ENCODE measurements around the gene FLII. TPM values are rescaled to one million over a fixed set of nuclear protein-coding genes. Genes with fewer than 3 reads are reported as not detected.

The FLII gene
- total RNA-seq, 1 experiment from 2014 or later = 343 TPM

DNA sequence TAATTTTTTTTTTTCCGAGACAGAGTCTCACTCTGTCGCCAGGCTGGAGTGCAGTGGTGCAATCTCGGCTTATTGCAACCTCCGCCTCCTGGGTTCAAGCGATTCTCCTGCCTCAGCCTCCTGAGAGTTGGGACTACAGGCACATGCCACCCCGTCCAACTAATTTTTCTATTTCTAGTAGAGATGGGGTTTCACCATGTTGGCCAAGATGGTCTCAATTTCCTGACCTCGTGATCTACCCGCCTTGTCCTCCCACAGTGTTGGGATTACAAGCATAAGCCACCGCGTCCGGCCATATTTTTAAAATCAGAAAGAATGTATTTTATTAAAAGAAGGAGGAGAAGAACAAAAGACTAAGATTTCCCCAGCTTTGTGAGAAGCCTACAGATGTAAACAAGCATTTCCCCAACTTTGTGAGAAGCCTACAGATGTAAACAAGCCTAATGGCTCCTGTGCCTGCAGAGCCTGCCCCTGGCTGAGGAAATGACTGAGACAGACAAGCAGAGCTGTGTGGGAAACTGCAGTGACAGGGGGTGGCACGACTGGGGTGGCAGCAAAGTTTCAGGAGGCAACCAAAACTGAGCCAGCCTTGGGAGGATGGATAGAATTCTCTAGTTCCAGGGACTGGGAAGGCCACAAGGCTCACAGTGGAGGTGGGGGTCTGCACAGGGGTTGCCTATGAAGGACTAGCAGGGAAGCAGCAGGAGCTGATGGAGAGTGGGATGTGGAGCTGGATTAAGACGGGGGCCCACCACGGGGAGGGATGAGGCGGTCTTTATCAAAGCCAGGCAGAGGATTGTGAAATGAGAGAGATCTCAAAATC lies 33.4 kb upstream of the FLII start:
- Histone ChIP-seq H3K4me1 (no peaks in the 10 kb centered on the region), H3K4me3 (ENCODE audit: low read depth, low read length) (no peak overlapping the region), H3K36me3 (ENCODE audit: control insufficient read depth, insufficient read depth, low read length) (peaks cover 4% of the 10 kb centered on the region; the same call in 1 of the 2 replicates), H3K9me3 (0 out of 2 replicates have a peak, but pooled peaks cover 5% of the 10 kb centered on the region), H3K27me3 (replicated peaks; ENCODE audit: control insufficient read depth, insufficient read depth, low read length) (no peaks in the 10 kb centered on the region)
- no peak for TF ChIP-seq CTCF (IDR thresholded peaks at IDR 0.05; ENCODE audit: insufficient read depth in 1 of 2, low read depth in 1 of 2, low read length in 1 of 2, severe bottlenecking in 1 of 2, unreplicated experiment in 1 of 2)
- BruUV-seq (replicated peaks) = no TSS peak
- ChIA-PET CTCF (no interaction called here), POLR2A (no interaction called here)
- Mint-ChIP-seq H3K4me1 (ENCODE audit: low read depth, unreplicated experiment) (no peaks in the 10 kb centered on the region), H3K36me3 (ENCODE audit: insufficient read depth, unreplicated experiment) (peaks cover 93% of the 10 kb centered on the region), H3K27ac (ENCODE audit: unreplicated experiment) (no peak overlapping the region), H3K27me3 (ENCODE audit: insufficient read depth, unreplicated experiment) (no peaks in the 10 kb centered on the region), H3K4me3 (ENCODE audit: unreplicated experiment) (no peak overlapping the region), H3K9me3 (ENCODE audit: unreplicated experiment) (no peaks in the 10 kb centered on the region)
- no peak for DNase-seq
- intact Hi-C loops (cut with micrococcal nuclease; ENCODE audit: unreplicated experiment) = no loop called here

DNA sequence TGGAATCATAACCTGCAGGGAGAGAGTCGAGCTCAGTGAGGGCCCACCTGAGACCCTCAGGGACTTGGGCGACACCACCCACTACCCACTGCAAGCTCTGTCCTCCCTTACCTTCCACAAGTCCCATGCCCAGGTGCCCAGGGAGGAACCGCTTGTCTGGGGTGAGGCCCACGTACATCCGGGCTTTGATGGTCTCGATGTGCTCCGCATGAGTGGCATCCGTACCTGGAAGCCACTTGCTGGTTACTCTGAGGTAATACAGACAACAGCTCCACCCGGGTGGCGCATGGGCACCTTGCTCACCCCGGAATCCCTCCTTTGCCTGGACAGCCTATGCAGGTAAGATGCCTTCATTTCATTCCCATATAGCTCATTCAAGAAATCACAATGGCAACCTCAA lies 26.8 kb upstream of the FLII start:
- Mint-ChIP-seq H3K27me3 (ENCODE audit: insufficient read depth, unreplicated experiment) (no peaks in the 10 kb centered on the region), H3K36me3 (ENCODE audit: insufficient read depth, unreplicated experiment) (peaks cover 80% of the 10 kb centered on the region), H3K4me3 (ENCODE audit: unreplicated experiment) (no peak overlapping the region), H3K27ac (ENCODE audit: unreplicated experiment) (no peak overlapping the region), H3K9me3 (ENCODE audit: unreplicated experiment) (no peaks in the 10 kb centered on the region), H3K4me1 (ENCODE audit: low read depth, unreplicated experiment) (no peaks in the 10 kb centered on the region)
- intact Hi-C loops (cut with micrococcal nuclease; ENCODE audit: unreplicated experiment) = no loop called here
- ChIA-PET POLR2A (no interaction called here), CTCF (no interaction called here)
- BruUV-seq (replicated peaks) = no TSS peak
- H3K4me3 ChIP-seq (ENCODE audit: low read depth, low read length) = no peak overlapping the region
- no peak for TF ChIP-seq CTCF (IDR thresholded peaks at IDR 0.05; ENCODE audit: insufficient read depth in 1 of 2, low read depth in 1 of 2, low read length in 1 of 2, severe bottlenecking in 1 of 2, unreplicated experiment in 1 of 2)
- 0 out of 2 replicates have a peak, but pooled peaks cover 5% of the 10 kb centered on the region for H3K9me3 ChIP-seq
- no peaks in the 10 kb centered on the region for H3K27me3 ChIP-seq (replicated peaks; ENCODE audit: control insufficient read depth, insufficient read depth, low read length)
- DNase-seq = no peak
- no peaks in the 10 kb centered on the region for H3K4me1 ChIP-seq
- H3K36me3 ChIP-seq (ENCODE audit: control insufficient read depth, insufficient read depth, low read length) = peaks cover 9% of the 10 kb centered on the region

DNA sequence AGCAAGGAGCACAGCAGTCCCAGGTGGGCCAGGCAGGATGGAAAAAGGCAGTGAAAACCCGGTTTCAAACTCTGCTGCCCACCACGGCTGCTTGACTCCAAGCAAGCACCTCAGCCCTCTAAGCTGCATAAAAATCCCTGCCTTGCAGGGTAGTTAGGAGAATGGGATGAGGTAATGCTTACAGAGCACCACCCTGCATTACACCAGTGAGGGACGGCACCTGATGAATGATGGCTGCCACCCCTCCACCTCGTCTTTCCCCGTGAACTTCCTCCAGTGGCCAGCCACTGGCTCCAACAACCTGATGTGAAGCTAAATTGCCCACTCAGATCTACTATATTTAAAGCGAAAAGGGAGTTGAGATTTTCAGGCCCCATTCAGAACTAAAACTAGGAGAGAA lies 23.2 kb upstream of the FLII start:
- intact Hi-C loops (cut with micrococcal nuclease; ENCODE audit: unreplicated experiment) = no loop called here
- POLR2A ChIA-PET = no interaction called here
- Mint-ChIP-seq H3K27ac (ENCODE audit: unreplicated experiment) (no peak overlapping the region), H3K9me3 (ENCODE audit: unreplicated experiment) (no peaks in the 10 kb centered on the region), H3K4me3 (ENCODE audit: unreplicated experiment) (no peak overlapping the region), H3K27me3 (ENCODE audit: insufficient read depth, unreplicated experiment) (no peaks in the 10 kb centered on the region), H3K36me3 (ENCODE audit: insufficient read depth, unreplicated experiment) (peaks cover 77% of the 10 kb centered on the region), H3K4me1 (ENCODE audit: low read depth, unreplicated experiment) (no peaks in the 10 kb centered on the region)
- no peak for DNase-seq
- Histone ChIP-seq H3K27me3 (replicated peaks; ENCODE audit: control insufficient read depth, insufficient read depth, low read length) (no peaks in the 10 kb centered on the region), H3K9me3 (no peaks in the 10 kb centered on the region), H3K36me3 (ENCODE audit: control insufficient read depth, insufficient read depth, low read length) (peaks cover 10% of the 10 kb centered on the region), H3K4me3 (ENCODE audit: low read depth, low read length) (no peak overlapping the region), H3K4me1 (no peaks in the 10 kb centered on the region)
- CTCF ChIA-PET = no interaction called here
- BruUV-seq (replicated peaks) = no TSS peak
- no peak for TF ChIP-seq CTCF (IDR thresholded peaks at IDR 0.05; ENCODE audit: insufficient read depth in 1 of 2, low read depth in 1 of 2, low read length in 1 of 2, severe bottlenecking in 1 of 2, unreplicated experiment in 1 of 2)
